Embryonic facial prominence (tissue), 1 donor: Measurements from ENCODE around the gene MAP2K5.

Experiments used
- DNase-seq: peaks from one replicate; pipeline ENCODE4 v3.0.0-alpha.2; 2016; ENCODE audit errors: extremely low spot score

Gene MAP2K5

GRCh38 chr15:67806536-67806935 lies 264.0 kb downstream of the MAP2K5 start:
- DNase-seq = no peak

DNA sequence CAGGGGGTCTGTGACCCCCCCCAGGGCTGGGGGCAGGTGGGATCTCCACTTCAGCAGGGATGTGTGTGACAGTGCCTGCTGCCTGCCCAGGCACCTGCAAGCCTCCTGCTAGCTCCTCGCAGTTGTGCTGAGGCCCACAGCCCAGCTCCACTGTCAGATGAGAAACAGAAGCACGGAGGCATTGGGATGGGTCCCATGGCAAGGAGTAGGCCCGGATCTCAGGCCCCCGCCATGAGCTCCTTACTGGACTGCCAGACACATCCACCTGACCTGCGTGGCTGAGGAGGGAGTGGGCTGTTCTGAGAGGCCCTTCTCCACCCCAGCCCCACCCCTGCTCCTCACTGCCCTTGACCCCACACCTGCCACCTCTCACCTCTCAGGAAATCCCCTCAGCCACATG lies 264.6 kb downstream of the MAP2K5 start:
- no peak for DNase-seq

GRCh38 chr15:67807836-67808235 lies 265.3 kb downstream of the MAP2K5 start:
- DNase-seq = no peak

DNA sequence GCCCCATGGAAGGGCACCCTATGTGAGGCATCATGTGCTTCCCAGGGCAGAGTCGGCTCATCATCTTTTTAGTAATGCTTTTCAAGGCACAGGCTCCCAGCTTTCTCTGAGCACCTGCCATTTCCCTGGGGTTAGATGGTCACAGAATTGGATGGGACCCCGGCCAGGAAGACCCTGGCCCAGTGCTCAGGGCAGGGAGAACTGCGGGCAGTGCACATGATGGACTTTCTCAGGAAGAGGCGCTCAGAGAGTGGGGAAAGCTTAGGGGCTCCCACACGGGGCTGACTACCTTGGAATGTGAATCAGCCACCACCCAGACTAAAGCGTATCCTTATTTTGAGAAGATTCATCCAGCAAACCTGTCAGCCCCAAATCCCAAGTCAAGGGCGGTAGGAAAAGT lies 266.3 kb downstream of the MAP2K5 start:
- DNase-seq = no peak

GRCh38 chr15:67809441-67809840 lies 266.9 kb downstream of the MAP2K5 start:
- no peak for DNase-seq

DNA sequence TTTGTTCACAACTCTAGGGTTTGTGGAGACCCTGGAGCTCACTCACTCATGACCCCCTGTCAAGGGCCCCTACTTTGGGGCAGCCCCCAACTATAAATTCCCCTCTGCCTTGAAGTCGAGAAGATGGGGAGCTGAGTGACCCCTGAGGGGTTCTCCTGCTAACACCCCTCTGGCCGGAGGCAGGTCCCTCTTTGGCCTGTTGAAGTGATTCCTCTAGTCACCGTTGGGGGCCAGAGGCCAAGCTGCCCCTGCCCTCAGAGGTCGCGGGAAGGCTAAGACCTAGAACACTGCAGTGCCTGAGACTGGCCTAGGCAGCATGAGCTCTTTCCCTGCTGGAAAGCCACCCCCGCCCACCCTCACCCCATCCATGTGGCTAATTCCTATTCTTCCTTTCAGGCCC lies 267.4 kb downstream of the MAP2K5 start:
- DNase-seq = no peak

DNA sequence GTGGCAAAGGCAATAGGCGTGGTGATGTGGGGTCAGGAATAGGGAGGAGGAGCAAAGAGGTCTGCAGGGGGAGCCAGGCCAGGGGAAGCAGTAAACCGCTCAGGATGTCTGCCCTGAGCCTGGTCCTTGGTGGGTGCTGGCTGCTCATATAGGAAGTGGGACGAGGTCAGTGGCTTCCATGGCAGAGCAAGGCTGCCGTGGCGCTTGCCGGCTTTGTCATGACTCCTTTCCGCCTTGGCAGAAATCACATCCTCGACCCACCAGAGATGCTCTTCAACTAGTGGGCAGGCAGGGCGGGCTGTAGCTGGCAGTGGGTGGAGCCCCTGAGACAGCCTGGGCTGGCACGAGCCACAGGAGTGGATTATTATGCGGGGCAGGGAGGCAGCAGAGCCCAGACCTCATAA lies 269.7 kb downstream of the MAP2K5 start:
- no peak for DNase-seq

- DNase-seq = no peak
Measured at GRCh38 chr15:67813104-67813634, 270.7 kb downstream of the MAP2K5 start.

DNA sequence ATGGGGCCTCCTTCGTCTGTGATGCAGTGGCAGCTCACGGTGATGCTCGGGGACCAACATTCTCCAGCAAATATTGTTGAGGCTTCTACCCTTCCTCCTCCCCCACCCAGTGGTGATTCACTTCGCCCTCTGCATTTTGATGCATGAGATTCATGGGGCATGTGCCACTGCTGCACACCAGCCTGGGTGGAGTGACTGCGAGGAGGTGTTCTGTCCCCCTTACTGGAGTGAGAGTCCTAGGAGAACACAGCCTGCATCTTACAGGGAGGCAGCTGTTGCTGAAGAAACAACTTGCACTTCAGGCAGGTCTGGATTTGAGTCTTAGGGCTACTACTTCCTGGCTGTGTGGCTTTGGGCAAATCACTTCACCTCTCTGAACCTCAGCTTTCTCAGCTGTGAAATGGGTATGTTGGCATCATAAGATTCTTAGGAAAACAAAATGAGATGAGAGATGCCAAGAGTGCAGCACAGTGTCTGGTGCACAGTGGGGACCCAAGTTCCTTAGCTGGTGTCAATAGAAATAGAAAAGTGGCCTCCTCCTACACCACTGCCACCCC lies 272.6 kb downstream of the MAP2K5 start:
- no peak for DNase-seq

GRCh38 chr15:67816668-67817067 lies 274.2 kb downstream of the MAP2K5 start:
- no peak for DNase-seq

DNA sequence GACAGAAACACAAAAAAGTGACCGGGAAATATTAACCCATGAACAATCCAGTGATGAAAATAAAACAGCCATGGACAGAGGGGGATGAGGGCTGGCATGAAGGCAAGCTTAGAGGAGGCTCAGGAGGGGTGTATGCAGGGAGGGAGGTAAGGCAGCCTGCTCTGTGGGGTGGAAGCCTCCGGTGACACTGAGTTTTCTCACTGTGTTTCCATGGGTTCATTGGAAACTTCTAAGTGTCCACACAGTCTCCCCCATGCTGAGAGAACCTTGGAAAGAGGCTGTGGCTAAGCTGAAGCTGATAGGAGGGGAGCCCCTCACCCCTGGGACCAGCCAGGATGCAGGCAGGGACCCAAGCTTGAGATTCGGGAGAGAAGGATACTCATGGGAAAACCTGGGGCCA lies 276.0 kb downstream of the MAP2K5 start:
- no peak for DNase-seq

- no peak for DNase-seq
Measured at GRCh38 chr15:67819636-67820035, 277.1 kb downstream of the MAP2K5 start.

DNA sequence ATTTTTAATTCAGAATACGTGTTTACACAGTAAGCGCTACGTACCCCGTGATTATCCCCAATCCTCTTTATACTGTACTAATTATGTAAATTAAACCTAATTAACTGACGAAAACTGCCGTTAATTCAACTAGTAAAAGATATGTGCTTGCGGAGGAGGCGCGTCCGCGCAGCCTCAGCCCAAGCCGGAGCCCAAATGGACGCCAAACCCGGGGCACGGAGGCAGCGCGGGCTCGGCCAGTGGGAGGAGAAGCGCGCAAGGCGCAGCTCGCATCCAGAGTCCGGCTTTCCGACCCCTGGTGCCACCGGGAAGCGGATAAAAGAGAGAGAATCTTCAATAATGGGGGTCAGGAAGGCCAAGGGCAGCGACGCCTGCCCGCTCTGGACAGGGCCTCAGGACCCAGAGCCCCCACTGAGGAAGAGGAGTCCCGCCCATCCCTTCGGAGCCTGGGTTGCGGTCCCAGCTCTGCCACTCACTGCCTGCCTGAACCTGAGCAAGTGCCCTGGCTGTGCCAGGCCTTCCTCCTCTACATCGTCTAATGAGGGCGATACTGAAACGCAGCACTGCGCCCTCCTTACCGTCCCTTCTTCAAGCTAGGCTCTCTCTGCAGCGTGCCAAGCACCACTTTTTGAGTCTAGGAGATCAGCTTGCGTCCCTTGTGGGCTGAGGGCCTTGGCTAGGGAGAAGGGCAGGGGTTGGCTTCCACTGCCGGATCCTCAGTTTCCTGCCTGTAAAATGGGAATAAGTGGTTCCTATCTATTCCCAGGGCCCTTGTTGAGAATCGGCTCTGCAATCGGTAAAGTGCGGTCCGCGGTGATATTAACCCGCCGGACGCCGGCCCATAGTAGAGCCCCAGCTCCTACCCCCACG lies 277.9 kb downstream of the MAP2K5 start:
- DNase-seq = no peak

DNA sequence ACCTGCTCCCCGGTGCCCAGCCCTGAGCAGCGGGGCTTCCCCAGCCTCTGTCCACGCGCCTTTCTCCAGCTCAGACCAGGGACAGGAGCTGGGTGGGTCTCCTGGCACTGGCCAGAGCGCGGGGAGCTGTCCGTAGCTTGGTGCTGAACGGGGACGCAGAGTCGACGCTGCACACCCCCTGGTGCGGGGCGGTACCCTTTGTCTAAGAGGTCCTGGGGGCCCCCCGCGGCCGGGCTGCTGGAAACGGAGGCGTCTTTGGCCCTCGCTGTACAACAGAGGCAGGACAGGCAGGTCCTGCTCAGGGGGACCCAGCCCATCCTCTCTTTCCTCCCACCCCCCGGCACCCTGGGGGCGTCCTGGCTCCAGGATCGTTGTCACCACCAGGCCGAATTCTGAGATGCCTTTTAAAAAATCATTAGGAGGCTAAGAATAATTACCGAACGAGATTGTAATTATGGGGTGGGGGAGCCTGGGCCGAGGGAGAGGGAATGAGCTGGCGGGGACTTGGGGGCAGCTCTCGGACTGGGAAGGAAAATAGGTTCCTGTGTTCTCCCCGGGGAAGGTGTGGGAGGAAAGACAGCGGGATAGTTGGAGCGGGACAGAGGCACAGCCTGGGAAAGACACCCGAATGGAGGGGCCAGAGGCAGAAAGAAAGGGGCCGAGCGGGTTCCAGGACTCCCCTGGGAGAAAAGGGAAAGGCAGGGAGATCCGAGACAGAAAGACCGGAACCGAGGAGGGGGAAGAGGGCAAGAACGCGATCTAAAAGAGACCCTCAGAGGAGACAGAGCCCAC lies 278.7 kb downstream of the MAP2K5 start:
- DNase-seq = no peak

- DNase-seq = no peak
Measured at GRCh38 chr15:67821784-67822440, 279.4 kb downstream of the MAP2K5 start.

- no peak for DNase-seq
Measured at GRCh38 chr15:67822537-67823313, 280.2 kb downstream of the MAP2K5 start.

DNA sequence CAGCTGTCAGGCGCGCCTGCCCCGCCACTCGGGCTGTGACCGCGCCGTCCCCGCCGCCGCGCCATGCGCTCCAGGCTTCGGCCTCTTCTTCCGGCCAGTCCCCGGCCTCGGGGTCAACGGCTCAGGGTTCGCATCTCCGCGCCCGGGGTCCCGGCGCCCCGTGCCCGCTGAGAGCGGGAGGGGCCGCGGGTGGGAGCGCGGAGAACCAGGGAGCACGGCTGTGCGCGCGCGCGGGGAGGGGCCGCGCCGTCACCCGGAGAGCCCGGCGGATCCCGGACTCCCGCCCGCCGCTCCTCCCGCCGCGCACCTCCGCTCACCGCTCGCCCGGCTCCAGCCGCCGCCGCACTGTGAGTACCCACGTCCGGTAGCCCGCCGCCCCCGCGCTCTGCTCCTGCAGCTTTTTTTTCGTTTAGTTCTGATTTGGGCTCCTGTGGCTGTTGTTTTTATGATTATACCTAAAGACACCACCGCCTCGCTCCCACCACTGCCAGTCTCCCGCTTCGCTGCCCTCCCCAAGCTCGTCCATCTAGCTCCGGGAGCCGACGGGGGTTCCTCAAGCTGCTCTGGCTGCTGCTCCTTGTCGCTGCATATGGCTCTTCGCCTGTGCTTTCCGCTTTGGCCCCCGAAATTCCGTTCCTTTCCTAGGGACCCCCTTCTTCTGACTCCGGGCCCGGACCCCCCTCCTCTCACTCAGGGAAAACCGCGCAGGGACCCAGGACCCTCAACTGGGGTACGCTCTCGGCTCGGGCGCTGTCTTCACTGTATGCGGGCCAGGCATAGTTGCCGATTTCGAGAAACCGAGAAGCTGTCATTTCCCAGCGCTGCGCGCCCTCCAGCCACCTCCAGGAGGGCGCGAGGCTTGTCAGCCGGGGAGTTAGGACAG lies 281.1 kb downstream of the MAP2K5 start:
- DNase-seq = no peak

- no peak for DNase-seq
Measured at GRCh38 chr15:67824197-67824968, 281.9 kb downstream of the MAP2K5 start.
